ENCODE measurements around the gene MED8. TPM values are rescaled to one million over a fixed set of nuclear protein-coding genes. Genes with fewer than 3 reads are reported as not detected.

Gene MED8
- total and polyA plus RNA-seq, 2 experiments from 2014 or later: 16.6 to 25.7 TPM

DNA sequence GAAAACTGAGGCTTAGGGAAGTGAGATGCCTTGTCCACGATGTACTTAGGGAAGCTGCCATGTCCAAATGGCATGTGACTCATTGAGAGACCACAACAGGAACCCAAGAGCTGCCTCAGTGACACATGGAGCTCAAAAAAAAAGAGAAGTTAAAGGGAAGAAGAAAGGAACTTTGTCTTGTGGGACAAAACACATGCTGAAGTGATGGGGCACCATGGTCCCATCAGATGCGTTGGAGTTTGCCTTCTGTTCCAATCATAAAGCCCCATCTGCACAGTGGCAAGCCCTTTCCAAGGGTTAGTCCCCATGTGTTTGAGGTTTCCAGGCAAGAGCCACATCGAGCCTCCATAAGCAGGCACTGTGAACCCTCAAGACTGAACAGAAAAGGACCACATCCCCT, 8.0 kb downstream of the MED8 start:
- H3K4me2 ChIP-seq: no peak overlapping the region
- H3F3A ChIP-seq (replicated peaks; ENCODE audit: low read depth): no peaks in the 10 kb centered on the region
- no peak for ATAC-seq
- H3K36me3 ChIP-seq (ENCODE audit: insufficient read depth): peaks cover 15% of the 10 kb centered on the region
- no peak overlapping the region for H3K27ac ChIP-seq (ENCODE audit: low read depth)
- TF ChIP-seq POLR2AphosphoS5 (IDR thresholded peaks at IDR 0.05; ENCODE audit: low read depth): no peak
- no peak for TF ChIP-seq JUNB (IDR thresholded peaks at IDR 0.05; ENCODE audit: unreplicated experiment)
- no peak for TF ChIP-seq ZNF114 (CRISPR knock-in tag; IDR thresholded peaks at IDR 0.05)
- no peak for TF ChIP-seq CTCF (conservative IDR thresholded peaks at IDR 0.05; ENCODE audit: low read depth in 2 of 2)
- no peak for TF ChIP-seq EZH2 (IDR thresholded peaks at IDR 0.05; ENCODE audit: low read depth, unreplicated experiment)
- no peak for TF ChIP-seq CREB1 (CRISPR knock-in tag; IDR thresholded peaks at IDR 0.05; ENCODE audit: low read depth)
- TF ChIP-seq REST (IDR thresholded peaks at IDR 0.05; ENCODE audit: unreplicated experiment): no peak
- TF ChIP-seq ETS1 (IDR thresholded peaks at IDR 0.05): no peak
- TF ChIP-seq ZNF331 (CRISPR knock-in tag; IDR thresholded peaks at IDR 0.05; ENCODE audit: low read depth): no peak
- no peak for TF ChIP-seq EZH2phosphoT487 (IDR thresholded peaks at IDR 0.05; ENCODE audit: unreplicated experiment)
- no peak for TF ChIP-seq NANOG (IDR thresholded peaks at IDR 0.05; ENCODE audit: borderline replicate concordance)
- TF ChIP-seq STAT1 (IDR thresholded peaks at IDR 0.05; ENCODE audit: unreplicated experiment): no peak
- TF ChIP-seq ZNF462 (CRISPR knock-in tag; IDR thresholded peaks at IDR 0.05): no peak
- Mint-ChIP-seq H3K4me1 (peaks cover 3% of the 10 kb centered on the region), H3K27ac (no peak overlapping the region), H3K27me3 (ENCODE audit: insufficient read depth, low read depth, poor library complexity) (peaks cover 5% of the 10 kb centered on the region), H3K9me3 (no peaks in the 10 kb centered on the region), H3K4me3 (no peak overlapping the region), H3K36me3 (ENCODE audit: low read depth) (peaks cover 34% of the 10 kb centered on the region)
- no peak overlapping the region for H2AFZ ChIP-seq
- no peak overlapping the region for H3K4me3 ChIP-seq
- H3K27me3 ChIP-seq (ENCODE audit: insufficient read depth): no peaks in the 10 kb centered on the region
- DNase-seq (ENCODE audit: low spot score): no peak
- H4K20me1 ChIP-seq (replicated peaks; ENCODE audit: insufficient read depth): peaks cover 5% of the 10 kb centered on the region; the same call in 1 of the 2 replicates
- H3K9me2 ChIP-seq (ENCODE audit: insufficient read depth): no peaks in the 10 kb centered on the region
- H3K79me2 ChIP-seq (replicated peaks; ENCODE audit: insufficient read depth): no peaks in the 10 kb centered on the region
- H3K4me1 ChIP-seq (ENCODE audit: insufficient read depth): no peaks in the 10 kb centered on the region

Measured in GM23338 (cell line).